HG03280 (cell line): ENCODE measurements around the gene CCDC63.

Experiments used
- ATAC-seq: cut with Tn5 transposase; IDR thresholded peaks from one replicate; pipeline ENCODE4 v1.9.1; 2021; ENCODE audit warnings: mild to moderate bottlenecking, moderate library complexity; ENCODE audit not compliant: unreplicated experiment

Gene CCDC63

GRCh38 chr12:110920324-110920910, 73.6 kb downstream of the CCDC63 start, which contains the start of gene MYL2:
MYL2 (minus strand) TSS chr12:110920579; CDS start chr12:110920529, 50 bp downstream.
- no peak for ATAC-seq

- ATAC-seq: no peak
These were observed 74.5 kb downstream of the CCDC63 start for GRCh38 chr12:110921262-110921661.

DNA sequence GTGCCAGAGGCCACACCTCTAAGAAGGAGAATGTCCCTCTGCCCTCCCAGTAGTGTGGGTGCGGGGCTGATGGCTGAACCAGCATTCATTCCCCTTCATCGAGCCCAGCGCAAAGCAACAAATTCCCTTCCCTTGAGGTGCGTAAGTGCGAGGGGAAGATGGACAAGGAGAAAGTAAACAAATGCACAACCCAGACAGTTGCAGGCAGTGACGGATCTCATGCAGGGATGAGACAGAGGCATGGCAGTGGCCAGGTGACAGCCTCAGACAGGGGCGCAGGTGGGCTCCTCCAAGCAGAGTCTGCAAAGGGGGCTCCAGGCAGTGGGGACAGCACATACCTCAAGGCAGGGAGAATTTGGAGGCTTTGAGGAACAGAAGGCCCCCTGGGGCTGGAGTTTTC, 75.9 kb downstream of the CCDC63 start:
- ATAC-seq: no peak

GRCh38 chr12:110923192-110923591, 76.4 kb downstream of the CCDC63 start:
- ATAC-seq: no peak

DNA sequence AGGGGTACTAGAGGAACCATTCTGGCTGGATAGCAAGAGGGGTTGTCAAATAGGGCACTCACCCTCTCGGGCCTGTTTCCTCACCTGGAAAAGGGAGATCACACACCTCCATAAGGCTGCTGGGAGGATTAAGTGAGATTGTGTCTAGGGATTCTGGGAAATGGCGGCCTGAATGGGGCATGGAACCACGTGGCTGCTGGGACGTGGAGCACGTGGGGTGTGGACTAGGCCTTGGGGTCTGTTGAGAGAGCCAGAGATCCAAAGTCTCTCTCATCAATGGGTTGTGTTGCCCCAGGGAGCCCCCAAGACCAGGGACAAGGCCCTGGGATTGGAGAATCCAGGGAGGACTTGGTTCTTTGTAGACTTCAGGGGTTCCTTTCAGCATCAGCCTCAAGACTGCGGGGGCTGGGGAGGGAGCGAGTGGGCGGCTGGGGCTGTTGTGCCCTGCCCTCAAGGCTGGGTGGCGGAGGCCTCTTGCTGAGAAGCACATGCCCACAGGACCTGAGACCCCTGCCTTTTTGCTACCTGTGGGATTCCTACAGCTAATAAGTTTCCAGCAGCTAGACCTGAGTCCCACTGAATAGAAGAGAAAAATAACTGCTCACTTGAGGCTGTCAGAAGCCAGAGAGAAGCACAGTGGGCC, 77.0 kb downstream of the CCDC63 start:
- ATAC-seq: no peak

DNA sequence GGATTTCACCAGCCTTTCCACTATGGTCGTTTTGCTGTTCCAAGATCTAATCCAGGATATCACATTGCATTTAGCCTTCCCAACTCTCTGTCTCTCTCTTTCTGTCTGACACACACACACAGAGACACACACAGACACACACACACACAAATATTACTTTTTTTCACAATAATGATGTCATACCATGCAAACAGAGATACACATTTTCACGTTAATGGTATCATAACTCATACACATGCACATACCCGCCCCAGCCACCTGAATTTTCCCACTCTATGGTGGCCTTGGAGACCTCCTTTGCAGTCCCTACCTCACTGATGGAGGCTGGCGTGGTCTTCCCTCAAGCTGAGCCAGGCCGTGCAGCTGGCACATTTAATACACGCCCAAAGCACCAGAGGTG, 80.8 kb downstream of the CCDC63 start:
- no peak for ATAC-seq

- ATAC-seq: no peak
These were observed 81.9 kb downstream of the CCDC63 start for GRCh38 chr12:110928700-110929099.

DNA sequence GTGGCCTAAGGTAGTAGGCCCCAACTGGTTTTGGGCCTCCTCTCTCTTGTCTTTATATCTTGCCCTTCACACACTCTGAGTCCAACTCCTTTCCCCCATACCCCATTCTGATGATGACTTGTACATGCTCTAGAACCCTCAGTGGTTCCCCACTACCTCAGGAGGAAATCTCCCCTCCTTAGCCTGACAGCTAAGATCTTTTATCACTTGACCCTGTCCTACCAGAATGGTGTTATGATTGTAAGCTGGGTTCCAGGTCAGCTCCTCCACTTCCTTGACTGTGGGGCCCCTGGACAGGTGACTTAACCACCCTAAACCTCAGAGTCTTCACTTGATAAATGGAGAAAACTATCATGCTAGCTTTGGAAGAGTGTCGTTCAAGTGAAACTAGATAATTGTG, 83.0 kb downstream of the CCDC63 start:
- no peak for ATAC-seq

GRCh38 chr12:110930348-110931314, 83.8 kb downstream of the CCDC63 start:
- ATAC-seq: no peak

DNA sequence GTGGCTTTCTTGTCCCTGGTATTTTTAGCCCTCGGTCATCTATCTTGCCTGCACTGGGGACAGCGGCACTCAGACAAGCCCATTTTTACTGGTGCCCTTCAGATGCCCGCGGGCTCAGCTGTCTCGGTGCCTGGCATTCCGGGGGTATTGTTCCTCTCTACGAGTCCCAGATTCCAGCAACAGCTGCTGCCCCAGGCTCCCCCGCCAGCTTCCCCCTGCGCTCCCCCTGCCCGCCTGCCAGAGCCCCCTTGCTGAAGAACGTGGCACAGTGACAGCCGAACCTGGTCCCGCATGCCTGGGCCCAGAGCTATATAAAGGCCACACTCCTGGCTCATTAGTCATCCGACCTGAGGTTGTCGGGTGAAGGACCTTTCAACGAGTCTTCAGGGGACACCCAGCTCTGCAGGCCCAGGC, 84.5 kb downstream of the CCDC63 start:
- ATAC-seq: no peak

DNA sequence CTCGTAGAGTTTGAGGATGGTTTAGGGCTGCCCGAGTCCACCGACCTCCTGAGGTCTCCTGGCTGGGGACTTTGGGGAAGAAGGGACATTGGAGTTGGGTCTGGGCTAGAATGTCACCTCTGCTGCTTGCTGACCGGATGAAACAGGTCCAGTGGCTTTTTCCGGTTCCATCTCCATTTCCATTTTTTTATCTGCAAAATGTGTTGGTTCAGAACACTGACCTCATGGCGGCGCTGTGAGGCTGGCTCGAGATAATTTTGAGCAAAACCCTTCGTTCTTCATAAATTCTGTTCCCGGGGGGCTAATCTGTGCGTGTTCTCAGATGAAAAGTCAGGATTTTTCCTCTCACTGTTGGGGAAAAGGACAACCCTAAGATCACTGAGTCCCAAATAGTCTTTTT, 85.3 kb downstream of the CCDC63 start:
- no peak for ATAC-seq

GRCh38 chr12:110933326-110933974, 86.7 kb downstream of the CCDC63 start:
- no peak for ATAC-seq

DNA sequence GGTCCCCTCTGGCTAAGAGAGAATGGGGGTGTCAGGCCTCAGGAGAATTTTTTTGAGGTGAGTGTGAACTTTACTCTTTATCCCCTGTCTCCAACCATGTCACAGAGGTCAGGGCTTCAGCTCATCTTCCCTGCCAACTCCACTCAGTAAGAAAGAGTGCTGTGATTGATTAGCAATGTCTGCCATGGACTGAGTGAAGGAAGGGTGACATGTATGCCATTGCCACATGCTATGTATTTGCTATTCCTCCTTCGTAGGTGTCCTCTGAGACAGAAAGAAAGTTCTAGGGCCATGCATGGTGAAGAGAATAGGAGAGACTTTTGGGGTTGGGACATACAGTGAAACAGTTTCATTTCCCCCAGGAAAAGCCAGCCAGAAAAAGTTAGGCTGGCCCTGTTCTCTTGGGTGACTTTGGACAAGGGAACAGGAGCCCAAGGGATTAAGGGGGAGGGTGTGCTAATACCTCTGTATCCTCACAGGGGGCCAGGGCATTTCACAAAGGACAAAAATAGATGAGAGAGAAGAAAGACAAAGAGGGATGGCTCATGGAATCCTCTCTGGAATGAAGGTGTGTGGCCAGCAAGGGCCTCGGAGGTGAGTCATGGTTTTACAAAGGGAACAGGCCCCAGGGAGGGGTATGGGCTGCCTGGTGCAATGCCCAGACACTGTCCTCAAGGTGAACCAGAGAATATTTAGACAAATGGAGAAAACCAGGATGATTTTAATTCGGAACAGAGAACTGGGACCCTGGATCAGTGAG, 87.5 kb downstream of the CCDC63 start:
- no peak for ATAC-seq

DNA sequence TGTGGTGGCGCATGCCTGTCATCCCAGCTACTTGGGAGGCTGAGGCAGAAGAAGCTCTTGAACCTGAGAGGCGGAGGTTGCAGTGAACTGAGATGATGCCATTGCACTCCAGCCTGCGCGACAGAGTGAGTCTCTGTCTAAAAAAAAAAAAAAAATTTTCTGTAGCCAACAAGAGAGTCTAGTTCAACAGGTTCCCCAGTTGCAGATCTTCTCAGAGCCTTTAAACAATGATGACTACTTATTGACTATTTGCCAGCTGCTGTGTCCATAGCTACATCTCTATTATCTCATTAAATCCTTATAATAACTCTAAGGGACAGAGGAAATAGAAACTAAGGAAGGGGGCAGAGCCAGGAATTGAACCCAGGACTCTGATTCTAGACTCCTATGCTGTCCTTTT, 88.8 kb downstream of the CCDC63 start:
- ATAC-seq: no peak

DNA sequence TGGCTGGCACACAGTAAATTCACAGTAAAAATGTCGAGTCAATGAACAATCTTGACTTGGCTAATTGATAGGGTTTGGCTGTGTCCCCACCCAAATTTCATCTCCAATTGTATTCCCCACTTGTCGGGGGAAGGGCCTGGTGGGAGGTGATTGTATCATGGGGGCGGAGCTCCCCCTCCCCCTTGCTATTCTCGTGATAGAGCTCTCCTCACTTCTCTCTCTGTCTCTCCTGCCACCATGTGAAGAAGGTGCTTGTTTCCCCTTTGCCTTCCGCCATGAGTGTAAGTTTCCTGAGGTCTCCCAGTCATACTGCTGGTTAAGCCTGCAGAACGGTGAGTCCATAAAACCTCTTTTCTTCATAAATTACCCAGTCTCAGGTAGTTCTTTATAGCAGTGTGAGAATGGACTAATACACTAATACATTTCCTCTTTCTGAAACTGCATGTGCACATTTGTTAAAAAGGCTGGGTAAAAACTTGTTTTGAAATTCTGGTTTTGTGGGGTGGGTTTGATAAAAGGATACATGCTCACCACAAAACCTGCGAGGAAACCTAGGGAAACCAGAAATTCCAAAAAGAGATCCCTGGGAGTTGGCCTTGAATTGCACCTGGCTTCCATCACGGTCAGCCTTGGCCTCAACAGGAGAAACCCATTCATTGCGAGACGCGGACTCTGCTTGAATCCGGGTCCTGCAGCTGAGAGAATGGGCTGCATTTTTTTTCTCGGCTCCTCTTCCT, 89.7 kb downstream of the CCDC63 start:
- no peak for ATAC-seq

GRCh38 chr12:110937104-110937641, 90.4 kb downstream of the CCDC63 start:
- ATAC-seq: no peak

GRCh38 chr12:110940296-110940695, 93.5 kb downstream of the CCDC63 start:
- no peak for ATAC-seq

DNA sequence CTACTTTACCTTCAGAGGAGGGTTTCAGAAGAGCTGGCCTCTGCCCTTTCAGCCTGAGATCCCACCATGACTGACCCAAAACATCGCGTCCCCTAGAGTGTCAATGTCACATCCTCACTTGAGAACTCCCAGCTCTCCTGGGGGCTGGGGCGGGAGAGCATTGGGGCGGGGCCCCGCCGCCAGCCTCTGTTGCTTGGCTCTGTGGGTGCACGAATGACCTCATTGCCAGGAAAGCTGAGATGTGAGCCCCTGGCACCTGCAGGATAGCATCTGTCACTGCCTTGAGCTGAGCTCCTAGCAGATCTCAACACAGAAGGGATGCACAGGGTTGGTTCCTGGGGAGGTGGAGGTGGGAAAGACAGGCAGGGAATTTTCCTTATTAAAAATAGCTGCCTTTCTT, 94.1 kb downstream of the CCDC63 start:
- no peak for ATAC-seq

DNA sequence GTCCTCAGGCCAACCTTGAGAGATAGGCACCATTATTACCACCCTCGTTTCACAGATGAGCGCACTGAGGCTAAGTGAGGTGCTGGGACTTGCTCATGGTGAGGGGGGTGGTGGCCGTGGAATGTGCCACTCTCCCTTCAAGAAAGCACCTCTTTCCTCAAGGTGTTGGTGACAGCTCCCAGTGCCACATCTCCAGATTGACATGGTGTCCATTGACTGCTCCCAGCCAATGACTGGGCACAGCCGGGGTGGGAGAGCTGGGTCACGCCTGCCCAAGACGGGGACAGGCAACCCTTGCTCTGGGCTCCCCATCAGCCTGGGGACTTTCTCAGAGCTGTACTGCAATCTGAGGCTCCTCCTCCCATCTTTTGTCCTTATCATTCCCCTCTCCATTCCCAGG, 94.6 kb downstream of the CCDC63 start:
- ATAC-seq: no peak

- no peak for ATAC-seq
These were observed 96.6 kb downstream of the CCDC63 start for GRCh38 chr12:110943373-110943772.
